ENCODE data around the gene ZFP82.

Gene ZFP82

DNA sequence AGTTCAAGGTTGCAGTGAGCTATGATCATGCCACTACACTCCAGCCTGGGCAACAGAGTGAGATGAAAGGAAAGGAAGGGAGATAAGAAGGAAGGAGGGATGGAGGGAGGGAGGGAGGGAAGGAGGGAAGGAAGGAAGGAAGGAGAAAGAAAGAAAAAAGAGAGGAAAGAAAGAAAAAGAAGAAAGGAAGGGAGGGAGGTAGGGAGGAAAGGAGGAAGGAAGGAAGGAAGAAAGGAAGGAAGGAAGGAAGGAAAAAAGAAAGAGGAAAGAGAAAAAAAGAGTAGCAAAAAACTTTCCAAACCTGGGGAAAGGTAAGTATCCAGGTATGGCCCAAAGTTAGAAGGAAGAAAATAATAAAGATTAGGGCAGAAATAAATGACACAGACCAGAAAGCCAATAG, 46.6 kb downstream of the ZFP82 start:
- H3K9me3 ChIP-seq (ENCODE audit: control insufficient read depth, insufficient read depth, low read length), result no peaks in the 10 kb centered on the region

DNA sequence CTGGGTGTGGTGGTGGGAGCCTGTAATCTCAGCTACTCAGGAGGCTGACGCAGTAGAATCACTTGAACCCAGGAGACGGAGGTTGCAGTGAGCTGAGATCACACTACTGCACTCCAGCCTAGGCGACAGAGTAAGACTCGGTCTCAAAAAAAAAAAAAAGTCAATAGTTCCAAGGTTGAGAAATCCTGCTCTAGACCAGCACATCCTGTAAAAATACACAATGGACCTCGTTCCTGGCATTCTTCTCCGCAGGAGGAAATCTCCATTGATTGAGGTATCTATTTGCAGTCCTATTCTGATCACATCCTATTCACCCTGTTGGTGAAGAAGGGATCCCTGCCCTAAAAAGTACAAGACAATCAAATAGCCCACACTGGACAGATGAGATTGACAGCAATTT, 54.6 kb downstream of the ZFP82 start:
- no peaks in the 10 kb centered on the region for H3K27me3 ChIP-seq (ENCODE audit: control insufficient read depth, insufficient read depth, low read length)
- H3K9ac ChIP-seq (ENCODE audit: low read depth, low read length), result no peak overlapping the region
- peaks cover 36% of the 10 kb centered on the region for H3K36me3 ChIP-seq (ENCODE audit: control insufficient read depth, insufficient read depth, low read length)
- H3K27ac ChIP-seq (ENCODE audit: low read depth, low read length), result no peak overlapping the region
- no peak overlapping the region for H3K4me3 ChIP-seq (ENCODE audit: low read depth, low read length)
- no peaks in the 10 kb centered on the region for H3K9me3 ChIP-seq (ENCODE audit: control insufficient read depth, insufficient read depth, low read length)
- no peaks in the 10 kb centered on the region for H3K4me1 ChIP-seq (ENCODE audit: control insufficient read depth, insufficient read depth, low read length)

More for the DNA sequence above, 46.6 kb downstream of the ZFP82 start:
- Histone ChIP-seq H3K4me1 (ENCODE audit: control insufficient read depth, insufficient read depth, low read length) (no peaks in the 10 kb centered on the region), H3K27me3 (ENCODE audit: control insufficient read depth, insufficient read depth, low read length) (no peaks in the 10 kb centered on the region), H3K4me3 (ENCODE audit: low read depth, low read length) (no peak overlapping the region), H3K9ac (ENCODE audit: low read depth, low read length) (no peak overlapping the region), H3K36me3 (ENCODE audit: control insufficient read depth, insufficient read depth, low read length) (peaks cover 3% of the 10 kb centered on the region; the same call in 1 of the 2 replicates), H3K27ac (ENCODE audit: low read depth, low read length) (no peak overlapping the region)
